ENCODE measurements around the gene HLF.

HLF gene

GRCh38 chr17:55258578-55259135 is 6.1 kb upstream of the HLF start:
- DNase-seq (ENCODE audit: low read depth), result no peak

- no peak for DNase-seq (ENCODE audit: low read depth)
These were observed 5.1 kb upstream of the HLF start for GRCh38 chr17:55259684-55260111.

GRCh38 chr17:55261311-55261710 is 3.4 kb upstream of the HLF start:
- no peak for DNase-seq (ENCODE audit: low read depth)

DNA sequence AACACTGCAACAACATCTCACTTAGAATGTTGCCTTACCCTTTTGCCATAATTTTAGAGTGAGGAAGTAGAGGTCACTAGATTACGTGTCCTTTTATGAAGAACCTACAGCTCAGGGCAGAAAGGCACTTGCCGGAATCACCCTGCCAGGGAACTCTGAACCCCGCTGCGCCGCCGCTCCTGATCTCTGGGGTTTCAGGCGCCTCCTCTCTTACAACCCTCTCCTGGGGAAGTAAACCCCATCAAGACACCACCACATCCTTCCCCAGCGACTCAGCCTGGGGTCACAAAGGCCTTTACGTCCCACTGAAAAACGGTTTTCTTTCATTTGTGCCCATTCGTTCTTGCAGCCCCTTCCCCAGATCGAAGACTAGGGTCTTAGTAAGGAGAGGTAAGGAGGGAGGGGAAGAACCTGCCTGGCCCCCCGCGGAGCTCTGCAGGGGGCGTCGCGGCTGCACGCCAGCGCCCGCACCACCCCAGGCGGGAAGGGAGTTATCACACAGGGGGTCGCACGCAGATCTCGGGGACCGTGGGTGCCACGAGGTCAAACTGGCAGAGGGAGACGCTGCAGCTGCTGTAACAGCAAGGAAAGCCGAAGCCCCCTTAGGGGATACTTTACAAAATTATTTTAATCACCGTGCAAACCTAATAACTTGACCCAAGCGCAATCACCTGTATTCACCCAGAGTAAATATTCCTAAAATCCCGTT is 1.0 kb upstream of the HLF start:
- DNase-seq (ENCODE audit: low read depth), result no peak

GRCh38 chr17:55264278-55264644 is 499 bp upstream of the HLF start:
- no peak for DNase-seq (ENCODE audit: low read depth)

- no peak for DNase-seq (ENCODE audit: low read depth)
These were observed 706 bp downstream of the HLF start for GRCh38 chr17:55265311-55266021.

DNA sequence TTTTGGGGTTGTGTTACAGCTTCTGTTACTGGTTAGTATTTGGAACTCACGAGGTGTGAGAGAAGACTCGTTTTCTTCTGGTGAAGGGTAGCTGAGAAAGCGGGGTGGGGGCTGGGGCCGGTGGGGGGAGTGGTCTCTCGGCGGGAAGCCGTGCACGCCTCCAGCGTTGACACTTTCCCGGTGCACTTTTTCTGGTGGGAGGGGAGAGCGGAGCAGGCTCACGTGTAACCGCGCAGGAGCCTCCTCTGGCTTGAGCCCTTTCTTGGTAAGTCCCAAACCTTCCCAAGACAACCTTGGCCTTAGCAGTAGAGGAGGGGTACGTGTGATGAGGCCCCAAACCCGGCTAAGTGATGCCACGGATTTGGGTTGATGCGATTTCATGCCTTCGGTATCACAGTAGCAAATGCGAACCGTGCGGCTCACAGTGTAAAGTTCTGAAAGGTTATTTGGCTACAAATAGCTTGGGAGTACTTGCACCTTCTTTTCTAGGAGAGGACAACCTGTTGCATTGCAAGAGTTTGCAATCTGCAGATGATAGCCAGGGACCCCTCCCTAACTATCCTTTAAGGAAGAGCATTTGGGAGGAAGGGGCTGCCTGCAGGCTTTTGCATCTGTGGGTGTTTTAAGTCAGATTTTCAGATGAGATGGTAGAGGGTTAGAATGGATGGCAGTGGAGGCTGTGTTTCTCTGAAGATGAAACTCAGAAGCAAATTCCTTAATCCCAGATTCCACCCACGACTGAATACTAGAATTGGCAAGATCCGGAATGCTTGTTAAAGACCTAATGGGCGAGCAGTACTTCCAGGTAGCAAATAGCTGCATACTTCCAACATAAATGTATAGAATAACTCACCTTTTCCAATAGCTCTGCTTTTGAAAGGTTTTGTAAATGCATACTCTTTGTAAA is 1.5 kb downstream of the HLF start:
- DNase-seq (ENCODE audit: low read depth), result no peak

- no peak for DNase-seq (ENCODE audit: low read depth)
These were observed 2.4 kb downstream of the HLF start for GRCh38 chr17:55266958-55267688.

GRCh38 chr17:55267777-55268648 is 3.3 kb downstream of the HLF start:
- DNase-seq (ENCODE audit: low read depth), result no peak

- no peak for DNase-seq (ENCODE audit: low read depth)
These were observed 4.1 kb downstream of the HLF start for GRCh38 chr17:55268649-55269480.

GRCh38 chr17:55269894-55270293 is 5.1 kb downstream of the HLF start:
- DNase-seq (ENCODE audit: low read depth), result no peak

GRCh38 chr17:55271223-55271571 is 6.4 kb downstream of the HLF start:
- no peak for DNase-seq (ENCODE audit: low read depth)

DNA sequence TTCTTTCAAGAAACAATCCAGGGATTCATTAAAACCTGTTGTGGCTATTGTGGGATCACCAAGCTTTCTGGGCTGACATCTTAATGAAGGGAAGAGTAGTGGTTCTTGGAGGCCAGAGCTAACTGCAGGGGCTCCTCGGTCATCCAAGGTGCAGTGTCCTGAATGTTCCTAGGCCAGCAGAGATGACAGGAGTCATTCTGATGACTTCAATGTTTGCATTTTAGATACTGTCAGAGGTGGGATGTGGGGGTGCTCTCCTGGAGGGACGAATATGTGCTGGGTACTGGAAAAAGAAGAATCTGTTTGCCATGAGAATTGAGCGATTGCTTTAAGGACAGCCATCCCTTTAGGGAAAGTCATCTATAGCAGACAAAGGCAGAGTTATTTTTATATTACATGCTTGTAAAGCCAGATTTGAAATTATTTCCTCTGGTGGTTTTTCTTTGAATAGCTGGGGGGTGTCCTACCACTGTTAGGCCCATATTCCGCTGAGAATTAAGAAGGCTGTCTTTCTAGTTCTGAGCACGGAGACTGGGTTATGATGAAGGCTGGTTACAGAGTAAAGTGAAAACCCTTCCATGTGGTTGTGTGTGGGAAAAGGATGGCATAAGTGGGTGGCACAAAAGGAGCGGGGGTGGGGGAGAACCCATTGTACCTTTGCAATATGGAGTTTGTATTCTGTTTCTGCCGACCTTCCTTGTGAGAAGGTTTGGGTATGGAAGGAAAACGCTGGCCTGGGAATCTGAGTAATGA is 7.4 kb downstream of the HLF start:
- no peak for DNase-seq (ENCODE audit: low read depth)

- no peak for DNase-seq (ENCODE audit: low read depth)
These were observed 8.2 kb downstream of the HLF start for GRCh38 chr17:55272711-55273578.

- DNase-seq (ENCODE audit: low read depth), result no peak
These were observed 9.0 kb downstream of the HLF start for GRCh38 chr17:55273579-55274354.

GRCh38 chr17:55274355-55275255 is 9.8 kb downstream of the HLF start:
- DNase-seq (ENCODE audit: low read depth), result no peak

Data from CMK (cell line).